Glutamatergic neuron (in vitro differentiated cells): Measurements from ENCODE around the gene PPP3CB. TPM values are rescaled to one million over a fixed set of nuclear protein-coding genes. Genes with fewer than 3 reads are reported as not detected.

Experiments used
- DNase-seq: peaks from one replicate; pipeline ENCODE4 v3.0.0; 2022
- H3K27ac Mint-ChIP-seq: one replicate; pipeline ENCODE4 v1.8.0; 2020; ENCODE audit warnings: mild to moderate bottlenecking, mixed read lengths, inconsistent platforms; ENCODE audit not compliant: unreplicated experiment
- H3K27me3 Mint-ChIP-seq: one replicate; pipeline ENCODE4 v1.8.0; 2020; ENCODE audit warnings: mild to moderate bottlenecking, moderate library complexity, mixed read lengths, inconsistent platforms; ENCODE audit not compliant: unreplicated experiment
- H3K36me3 Mint-ChIP-seq: one replicate; pipeline ENCODE4 v1.8.0; 2020; ENCODE audit warnings: mild to moderate bottlenecking, mixed read lengths, inconsistent platforms; ENCODE audit not compliant: unreplicated experiment
- H3K4me1 Mint-ChIP-seq: one replicate; pipeline ENCODE4 v1.8.0; 2020; ENCODE audit warnings: mild to moderate bottlenecking, low read depth, mixed read lengths, inconsistent platforms; ENCODE audit not compliant: unreplicated experiment
- H3K4me3 Mint-ChIP-seq: one replicate; pipeline ENCODE4 v1.8.0; 2020; ENCODE audit warnings: mild to moderate bottlenecking, mixed read lengths, inconsistent platforms; ENCODE audit not compliant: unreplicated experiment
- H3K9me3 Mint-ChIP-seq: one replicate; pipeline ENCODE4 v1.8.0; 2020; ENCODE audit warnings: mild to moderate bottlenecking, moderate library complexity, mixed read lengths, inconsistent platforms; ENCODE audit not compliant: unreplicated experiment
- total RNA-seq: library from RNA; stranded (reverse); fragmentation: NEBNext Ultra II Directional; extraction: Animal tissue kit (Norgen Biotek cat#: 25700); gene quantifications from one replicate; pipeline ENCODE4 v1.2.1, GENCODE V29; 2021; ENCODE audit not compliant: unreplicated experiment
- TF ChIP-seq, protein P1 (sequence below): fragments of 200-600 bp; sonication (generic); IDR thresholded peaks from one replicate; pipeline ENCODE4 v1.5.0; 2021; ENCODE audit not compliant: partially characterized antibody, unreplicated experiment

PPP3CB gene
- total RNA-seq, 1 donor from 2014 or later = 67.9 TPM

DNA sequence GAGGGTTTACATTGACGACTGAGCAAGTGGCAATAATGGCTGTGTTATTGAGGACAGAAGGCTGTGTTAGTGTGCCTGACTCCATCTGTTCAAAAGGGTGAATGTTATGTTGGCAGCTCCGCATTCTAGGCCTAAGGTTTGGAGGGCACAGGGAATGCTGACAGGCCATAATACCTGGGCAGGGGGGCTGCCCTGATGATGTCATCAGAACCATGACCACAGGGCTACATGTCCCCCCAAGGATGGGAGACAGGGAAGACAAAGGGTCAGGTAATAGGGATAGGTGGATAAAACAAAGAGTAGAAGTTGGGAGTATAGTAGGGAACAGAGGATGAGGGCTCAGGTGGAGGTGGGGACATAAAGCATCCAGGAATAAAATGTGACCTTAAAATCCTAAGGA lies 1.8 kb upstream of the PPP3CB start:
- Mint-ChIP-seq H3K4me3 (peak overlapping the region; percentile 45), H3K27ac (peak overlapping the region; percentile 98), H3K36me3 (no peaks in the 10 kb centered on the region), H3K4me1 (peaks cover 24% of the 10 kb centered on the region), H3K9me3 (peaks cover 10% of the 10 kb centered on the region), H3K27me3 (peaks cover 3% of the 10 kb centered on the region)
- TF ChIP-seq, protein P1, sequence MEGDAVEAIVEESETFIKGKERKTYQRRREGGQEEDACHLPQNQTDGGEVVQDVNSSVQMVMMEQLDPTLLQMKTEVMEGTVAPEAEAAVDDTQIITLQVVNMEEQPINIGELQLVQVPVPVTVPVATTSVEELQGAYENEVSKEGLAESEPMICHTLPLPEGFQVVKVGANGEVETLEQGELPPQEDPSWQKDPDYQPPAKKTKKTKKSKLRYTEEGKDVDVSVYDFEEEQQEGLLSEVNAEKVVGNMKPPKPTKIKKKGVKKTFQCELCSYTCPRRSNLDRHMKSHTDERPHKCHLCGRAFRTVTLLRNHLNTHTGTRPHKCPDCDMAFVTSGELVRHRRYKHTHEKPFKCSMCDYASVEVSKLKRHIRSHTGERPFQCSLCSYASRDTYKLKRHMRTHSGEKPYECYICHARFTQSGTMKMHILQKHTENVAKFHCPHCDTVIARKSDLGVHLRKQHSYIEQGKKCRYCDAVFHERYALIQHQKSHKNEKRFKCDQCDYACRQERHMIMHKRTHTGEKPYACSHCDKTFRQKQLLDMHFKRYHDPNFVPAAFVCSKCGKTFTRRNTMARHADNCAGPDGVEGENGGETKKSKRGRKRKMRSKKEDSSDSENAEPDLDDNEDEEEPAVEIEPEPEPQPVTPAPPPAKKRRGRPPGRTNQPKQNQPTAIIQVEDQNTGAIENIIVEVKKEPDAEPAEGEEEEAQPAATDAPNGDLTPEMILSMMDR = no peak
- no peak for DNase-seq

DNA sequence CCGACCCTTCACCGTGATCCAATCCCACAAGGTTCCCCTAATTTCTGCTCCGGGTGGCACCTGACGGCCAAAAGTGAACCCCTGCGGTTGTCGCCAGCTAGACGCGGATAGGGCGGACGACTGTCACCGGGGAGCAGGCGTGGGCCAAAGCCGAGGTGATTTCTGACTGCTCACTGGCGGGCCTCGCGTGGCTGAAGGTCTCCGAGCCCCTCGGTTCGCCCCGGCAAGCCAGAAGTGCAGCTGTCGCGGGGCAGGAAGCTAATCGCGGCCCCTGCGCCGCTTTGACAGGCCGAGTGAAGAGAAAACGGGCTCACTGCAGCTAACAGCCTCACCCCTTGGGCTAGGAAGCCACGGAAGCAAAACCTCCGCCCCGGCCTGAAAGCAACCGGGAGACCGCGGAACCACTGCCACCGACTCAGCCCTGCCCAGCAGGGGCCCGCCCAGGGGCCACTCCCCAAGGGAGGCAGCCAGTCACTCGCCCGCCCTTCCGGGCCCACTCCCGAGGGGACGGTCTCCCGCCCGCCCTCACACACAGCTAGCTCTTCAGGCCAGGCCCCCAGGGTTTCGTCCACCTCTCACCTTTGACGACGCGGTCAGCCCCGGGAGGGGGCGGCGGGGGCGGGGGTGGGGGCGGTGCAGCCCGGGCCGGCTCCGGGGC lies 469 bp downstream of the PPP3CB start:
- Mint-ChIP-seq H3K4me3 (peak overlapping the region; percentile 99), H3K36me3 (no peaks in the 10 kb centered on the region), H3K27me3 (peaks cover 3% of the 10 kb centered on the region), H3K9me3 (peaks cover 10% of the 10 kb centered on the region), H3K27ac (peak overlapping the region; percentile 95), H3K4me1 (peaks cover 28% of the 10 kb centered on the region)
- peak; percentile 81 for DNase-seq
- TF ChIP-seq, protein P1 = no peak

DNA sequence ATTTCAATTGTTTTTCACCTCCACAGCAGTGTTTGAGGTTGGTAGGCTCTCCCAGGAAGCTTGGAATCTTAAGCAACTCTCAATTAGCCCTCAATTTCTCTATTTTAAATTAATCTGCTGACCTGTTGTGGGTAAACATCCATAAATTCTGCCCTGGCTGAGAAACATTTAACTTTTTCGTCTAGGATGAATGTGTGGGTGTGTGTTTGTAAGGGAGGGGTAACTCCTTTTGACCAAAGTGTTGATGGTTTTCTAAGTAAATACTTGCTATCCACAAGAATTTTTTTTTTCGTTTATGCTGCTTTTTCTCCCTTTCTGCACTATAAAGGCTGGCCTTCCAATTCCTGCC lies 973 bp downstream of the PPP3CB start:
- no peak for DNase-seq
- no peaks in the 10 kb centered on the region for H3K36me3 Mint-ChIP-seq
- peak overlapping the region; percentile 99 for H3K4me3 Mint-ChIP-seq
- peaks cover 3% of the 10 kb centered on the region for H3K27me3 Mint-ChIP-seq
- peaks cover 28% of the 10 kb centered on the region for H3K4me1 Mint-ChIP-seq
- peak overlapping the region; percentile 95 for H3K27ac Mint-ChIP-seq
- TF ChIP-seq, protein P1 = no peak
- H3K9me3 Mint-ChIP-seq = peaks cover 10% of the 10 kb centered on the region

DNA sequence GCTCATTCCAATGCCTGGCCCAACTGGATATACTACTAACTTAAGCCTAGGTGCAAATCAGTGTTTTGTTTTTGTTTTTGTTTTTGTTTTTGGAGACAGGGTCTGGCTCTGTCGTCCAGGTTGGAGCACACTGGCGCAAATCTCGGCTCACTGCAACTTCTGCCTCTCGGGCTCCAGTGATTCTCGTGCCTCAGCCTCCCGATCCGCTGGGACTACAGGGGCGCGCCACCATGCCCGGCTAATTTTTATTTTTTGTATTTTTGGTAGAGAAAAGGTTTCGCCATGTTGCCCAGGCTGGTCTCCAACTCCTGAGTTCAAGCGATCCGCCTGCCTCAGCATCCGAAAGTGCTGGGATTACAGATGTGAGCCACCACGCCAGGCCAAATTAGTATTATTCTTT lies 1.6 kb downstream of the PPP3CB start:
- peak overlapping the region; percentile 2 for H3K27ac Mint-ChIP-seq
- H3K9me3 Mint-ChIP-seq = peaks cover 10% of the 10 kb centered on the region
- H3K36me3 Mint-ChIP-seq = no peaks in the 10 kb centered on the region

DNA sequence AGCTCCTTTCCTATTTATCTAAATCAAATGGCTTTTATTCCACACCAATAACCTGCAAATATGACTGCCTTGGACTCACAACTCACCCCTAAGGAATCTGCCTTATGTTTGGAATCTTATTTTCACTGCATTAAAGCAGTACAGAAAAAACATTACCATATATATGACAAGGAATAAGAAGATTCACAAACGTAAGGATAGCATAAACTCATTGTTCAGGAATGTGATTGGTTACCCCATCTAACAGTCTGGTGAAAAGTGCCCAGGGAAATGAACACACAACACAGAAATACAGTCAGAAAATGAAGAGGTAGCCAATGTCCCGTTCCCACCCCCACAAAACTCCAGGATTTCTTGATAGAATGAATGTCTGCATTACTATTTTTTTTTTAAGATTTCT lies 2.0 kb downstream of the PPP3CB start:
- Mint-ChIP-seq H3K9me3 (peaks cover 10% of the 10 kb centered on the region), H3K27me3 (no peaks in the 10 kb centered on the region), H3K36me3 (no peaks in the 10 kb centered on the region), H3K4me3 (peak overlapping the region; percentile 72), H3K27ac (peak overlapping the region; percentile 2), H3K4me1 (peaks cover 28% of the 10 kb centered on the region)
- TF ChIP-seq, protein P1 = no peak
- DNase-seq = no peak

More for the DNA sequence above, 1.6 kb downstream of the PPP3CB start:
- Mint-ChIP-seq H3K4me3 (peak overlapping the region; percentile 72), H3K27me3 (no peaks in the 10 kb centered on the region), H3K4me1 (peaks cover 28% of the 10 kb centered on the region)
- TF ChIP-seq, protein P1 = no peak
- no peak for DNase-seq
